Activated CD4-positive, alpha-beta T cell treated with anti-CD3 and anti-CD28 coated beads, Interleukin-2, amount 50 U/mL, for 48 hours (primary cell): Measurements from ENCODE around the gene HOXB13.
A peak's percentile ranks its signal among the peaks of the same experiment; 100 is the strongest.

Experiments
- DNase-seq, 2 experiments: peaks; one replicate each; pipeline ENCODE4 v3.0.0-alpha.2; 2020

Gene HOXB13

DNA sequence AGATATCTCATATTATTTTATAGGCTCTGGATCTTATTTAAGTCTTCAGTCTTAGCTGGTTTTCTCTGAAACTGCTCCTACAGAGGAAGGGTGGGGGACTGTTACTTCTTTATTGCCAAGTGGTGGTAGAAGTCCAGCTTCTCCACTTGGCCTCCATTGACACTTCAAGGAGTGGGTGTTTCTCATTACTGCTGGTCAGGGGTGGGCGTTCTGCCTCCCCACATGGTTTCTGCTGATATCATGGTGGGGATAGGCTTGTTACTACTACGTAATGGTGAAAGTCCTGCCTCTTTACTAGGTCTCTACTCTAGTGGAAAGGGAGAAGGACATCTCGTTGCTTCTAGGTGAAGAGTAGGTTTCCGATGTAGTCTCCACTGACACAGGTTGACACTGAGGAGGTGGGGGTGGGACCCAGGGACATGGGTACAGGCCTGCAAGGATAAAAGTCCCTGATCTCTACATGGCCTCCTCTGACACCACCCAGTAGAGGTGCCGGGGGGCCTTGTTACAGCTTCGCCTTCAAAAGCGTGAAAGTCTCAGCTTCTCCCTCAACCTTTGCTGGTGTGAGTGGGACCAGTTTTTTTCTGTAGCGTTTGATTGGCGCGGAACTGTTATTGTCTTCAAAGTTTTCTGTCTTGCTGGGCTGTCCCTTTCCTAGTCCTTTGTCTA lies 26.6 kb downstream of the HOXB13 start:
- DNase-seq: no peak

DNA sequence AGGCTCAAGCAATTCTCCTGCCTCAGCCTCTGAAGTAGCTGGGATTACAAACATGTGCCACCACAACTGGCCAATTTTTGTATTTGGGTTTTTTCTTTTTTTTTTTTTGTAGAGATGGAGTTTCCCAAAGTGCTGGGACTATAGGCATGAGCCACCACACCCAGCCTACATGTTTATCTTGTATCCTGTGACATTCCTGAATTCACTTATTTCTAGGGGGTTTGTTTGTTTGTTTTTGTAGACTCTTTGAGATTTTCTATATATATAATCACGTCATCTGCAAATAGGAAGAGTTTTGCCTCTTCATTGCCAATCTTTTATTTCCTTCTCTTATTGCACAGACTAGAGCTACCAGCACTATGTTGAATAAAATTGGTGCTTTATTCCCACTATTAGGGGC lies 35.4 kb downstream of the HOXB13 start:
- DNase-seq: no peak

DNA sequence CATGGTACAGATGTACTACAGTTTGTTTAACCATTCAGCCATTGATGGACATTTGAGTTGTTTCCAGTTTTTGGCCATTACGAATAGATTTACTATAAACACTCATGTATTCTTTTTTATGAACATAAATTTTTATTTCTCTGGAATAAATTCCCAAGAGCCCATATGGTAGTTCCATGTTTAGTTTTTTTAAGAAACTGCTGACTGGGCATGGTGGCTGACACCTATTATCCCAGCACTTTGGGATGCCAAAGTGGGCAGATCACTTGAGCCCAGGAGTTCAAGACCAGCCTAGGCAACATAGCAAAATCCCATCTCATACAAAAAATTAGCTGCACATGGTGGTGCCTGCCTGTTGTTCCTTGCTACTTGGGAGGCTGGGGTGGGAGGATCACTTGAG lies 36.5 kb downstream of the HOXB13 start:
- DNase-seq: no peak

DNA sequence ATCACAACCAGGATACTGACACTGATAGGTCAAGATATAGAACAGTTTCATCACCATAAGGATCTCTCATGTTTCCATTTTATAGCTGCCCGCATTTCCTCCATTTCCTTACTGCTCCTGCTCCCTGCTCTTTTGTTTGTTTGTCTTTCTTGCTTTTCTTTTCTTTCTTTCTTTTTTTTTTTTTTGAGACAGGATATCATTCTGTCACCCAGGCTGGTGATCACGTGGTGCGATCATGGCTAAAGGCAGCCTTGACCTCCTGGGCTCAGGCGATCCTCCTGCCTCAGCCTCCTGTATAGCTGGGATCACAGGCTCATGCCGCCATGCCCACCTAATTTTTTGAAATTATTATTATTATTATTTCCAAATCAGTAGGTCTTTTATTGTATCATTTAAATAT lies 37.9 kb downstream of the HOXB13 start:
- DNase-seq: no peak

DNA sequence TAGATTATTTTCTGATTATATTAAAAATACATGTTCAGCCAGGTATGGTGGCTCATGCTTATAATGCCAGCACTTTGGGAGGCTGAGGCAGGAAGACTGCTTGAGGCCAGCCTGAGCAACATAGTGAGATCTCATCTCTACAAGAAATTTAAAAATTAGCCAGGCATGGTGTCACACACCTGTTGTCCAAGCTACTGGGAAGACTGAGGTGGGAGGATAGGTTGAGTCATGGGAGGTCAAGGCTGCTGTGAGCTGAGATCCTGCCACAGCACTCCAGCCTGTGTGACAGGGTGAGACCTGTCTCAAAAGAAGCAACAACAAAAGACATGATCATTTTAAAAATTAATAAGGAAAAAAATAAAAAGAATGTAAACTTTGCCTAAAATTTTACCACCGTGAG lies 46.9 kb downstream of the HOXB13 start:
- DNase-seq: no peak

DNA sequence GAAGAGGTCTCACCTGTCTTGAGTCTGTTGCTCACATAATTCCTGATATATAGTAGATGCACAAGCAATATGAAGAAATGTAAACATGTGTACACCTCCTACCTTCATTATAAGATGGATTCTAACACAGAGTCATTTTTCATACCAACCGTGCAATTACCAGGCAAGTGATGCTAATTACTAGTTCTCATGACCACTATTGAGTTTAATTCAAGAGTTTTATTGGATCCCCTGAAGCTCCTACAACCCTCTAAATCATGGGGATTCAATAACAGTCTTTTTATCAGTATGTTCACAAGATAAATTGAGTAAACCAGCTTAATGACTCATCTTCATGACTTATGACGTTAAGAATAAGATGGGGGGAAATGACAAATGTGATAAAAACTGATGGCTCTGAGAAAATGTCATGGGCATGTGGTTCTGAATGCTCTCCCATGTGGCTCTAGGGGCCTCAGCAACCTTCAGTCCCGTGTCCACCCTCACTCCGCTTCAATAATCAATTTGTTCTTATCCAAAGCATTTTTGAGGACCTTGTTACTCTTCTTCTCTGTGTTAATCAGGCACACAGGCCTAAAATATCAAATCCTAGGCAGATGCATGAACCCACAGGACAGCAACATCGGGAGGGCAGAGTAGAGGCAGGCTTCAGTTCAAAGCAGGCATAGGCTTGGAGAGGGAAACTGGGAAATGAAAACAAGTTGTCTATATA lies 49.0 kb downstream of the HOXB13 start:
- no peak for DNase-seq

DNA sequence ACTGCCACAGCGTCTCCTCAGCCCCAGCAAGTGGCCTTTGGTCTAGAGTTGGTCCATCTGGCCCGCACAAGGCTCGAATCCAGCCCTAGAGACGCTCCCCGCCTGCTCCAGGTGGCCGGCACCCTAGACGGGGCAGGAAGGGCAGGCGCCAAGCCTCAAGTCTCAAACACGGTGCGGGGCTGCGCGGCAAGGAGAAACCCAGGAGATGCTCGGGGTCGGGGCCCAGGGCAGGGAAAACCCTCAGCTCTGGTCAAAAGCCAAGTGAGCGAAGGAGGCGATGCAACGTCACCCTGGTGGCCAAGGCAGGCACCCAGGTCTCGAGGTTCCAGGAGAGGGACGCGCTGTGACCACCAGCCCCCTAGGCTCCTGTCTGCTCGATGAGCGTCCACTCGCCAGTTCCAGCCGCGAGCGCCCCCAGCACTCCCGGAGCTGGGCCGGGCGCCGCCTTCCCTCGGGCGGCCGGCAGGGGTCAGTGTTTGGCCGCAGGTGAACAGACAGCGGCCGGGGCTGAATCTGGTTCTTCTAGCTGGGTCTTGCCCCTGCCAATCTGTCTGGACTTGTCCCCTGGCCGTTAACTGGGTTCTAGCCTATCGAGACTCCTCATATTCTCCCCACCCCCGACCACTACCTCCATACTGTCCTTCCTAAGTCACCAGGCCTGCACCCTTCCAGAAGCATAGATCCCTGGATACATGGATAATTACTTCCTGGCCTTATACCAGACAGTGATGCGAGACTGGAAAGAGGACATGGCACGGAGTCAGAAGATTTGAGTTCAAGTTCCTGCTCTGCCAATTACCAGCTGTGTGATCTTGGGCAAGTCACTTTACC lies 50.2 kb downstream of the HOXB13 start:
- DNase-seq: peak; percentile 74 to 78

DNA sequence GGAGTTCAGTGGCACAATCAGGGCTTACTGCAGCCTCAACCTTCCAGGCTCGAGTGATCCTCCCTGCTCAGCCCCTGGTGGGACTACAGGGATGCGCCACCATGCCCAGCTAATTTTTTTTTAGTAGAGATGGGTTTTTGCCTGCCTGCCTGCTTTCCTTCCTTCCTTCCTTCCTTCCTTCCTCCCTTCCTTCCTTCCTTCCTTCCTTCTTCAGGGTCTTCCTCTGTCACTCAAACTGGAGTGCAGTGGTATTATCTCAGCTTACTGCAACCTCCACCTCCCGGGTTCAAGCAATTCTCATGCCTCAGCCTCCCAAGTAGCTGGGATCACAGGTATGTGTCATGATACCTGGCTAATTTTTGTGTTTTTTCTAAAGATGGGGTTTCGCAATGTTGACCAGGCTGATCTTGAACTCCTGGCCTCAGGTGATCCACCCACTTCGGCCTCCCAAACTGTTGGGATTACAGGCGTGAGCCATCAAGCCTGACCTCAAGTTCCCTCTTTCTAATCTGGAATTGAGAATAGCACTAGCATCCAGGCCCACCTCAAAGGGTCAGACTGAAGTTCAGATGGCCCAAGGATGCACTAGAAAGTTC lies 51.5 kb downstream of the HOXB13 start:
- no peak for DNase-seq
